NT2/D1 (cell line): Measurements from ENCODE around the gene GPR132.

Source experiments
- SUZ12 ChIP-seq: IDR thresholded peaks from 2 replicates; pipeline ENCODE4 v1.6.1; 2011; ENCODE audit not compliant: insufficient read length, insufficient read depth; ENCODE audit errors: extremely low read depth
- YY1 ChIP-seq: IDR thresholded peaks from 2 replicates; pipeline ENCODE4 v1.6.1; 2011; ENCODE audit not compliant: insufficient read length, insufficient read depth

DNA sequence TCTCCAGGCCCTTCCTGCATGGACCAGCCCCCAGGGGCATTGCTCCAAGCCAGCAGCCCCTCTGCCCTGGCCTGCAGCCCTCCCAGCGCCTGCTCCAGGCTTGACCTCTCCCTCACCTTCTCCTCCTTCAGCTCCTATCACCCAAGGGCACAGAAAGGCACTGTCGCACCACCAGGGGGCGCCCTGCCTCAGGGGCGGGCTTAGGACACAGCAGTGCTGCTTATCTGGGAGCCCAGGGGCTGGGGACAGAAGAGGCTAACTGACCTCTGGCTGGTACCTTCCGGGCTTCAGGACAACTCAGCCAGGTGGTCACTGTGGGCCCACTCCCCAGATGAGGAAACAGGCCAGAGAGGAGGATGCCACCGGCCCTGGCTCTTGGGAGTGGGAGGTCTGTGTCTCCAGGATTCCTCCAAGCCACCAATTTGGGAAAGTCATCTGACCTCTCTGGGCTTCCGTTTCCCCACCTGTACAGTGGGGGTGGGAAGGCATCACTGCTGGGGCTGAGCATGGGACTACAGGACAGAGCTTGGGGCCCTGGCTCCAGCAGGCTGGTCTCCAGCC lies 25.3 kb upstream of the GPR132 start:
- no peak for TF ChIP-seq SUZ12
- TF ChIP-seq YY1 = no peak
